ENCODE data around the gene SACM1L.

Gene SACM1L

GRCh38 chr3:45711931-45712330, 22.7 kb downstream of the SACM1L start (continued):
- TF ChIP-seq TOX (CRISPR knock-in tag; IDR thresholded peaks at IDR 0.05; ENCODE audit: borderline replicate concordance) (no peak), ISL1 (CRISPR knock-in tag; IDR thresholded peaks at IDR 0.05) (no peak), GLIS3 (CRISPR knock-in tag; IDR thresholded peaks at IDR 0.05) (no peak), BACH2 (CRISPR knock-in tag; IDR thresholded peaks at IDR 0.05; ENCODE audit: borderline replicate concordance) (no peak), ZNF8 (CRISPR knock-in tag; IDR thresholded peaks at IDR 0.05) (no peak)

GRCh38 chr3:45712434-45713110, 23.4 kb downstream of the SACM1L start:
- TF ChIP-seq CREB5 (CRISPR knock-in tag; IDR thresholded peaks at IDR 0.05; ENCODE audit: low read depth) (peak; percentile 84), ZFP30 (CRISPR knock-in tag; IDR thresholded peaks at IDR 0.05) (no peak), TSHZ2 (CRISPR knock-in tag; IDR thresholded peaks at IDR 0.05) (0 out of 2 replicates have a peak, but pooled peaks have one; percentile 68), SNAI2 (CRISPR knock-in tag; IDR thresholded peaks at IDR 0.05) (0 out of 2 replicates have a peak, but pooled peaks have one; percentile 59), CSDC2 (CRISPR knock-in tag; IDR thresholded peaks at IDR 0.05) (peak; percentile 49; the same call in 1 of the 2 replicates), TCF4 (CRISPR knock-in tag; IDR thresholded peaks at IDR 0.05; ENCODE audit: borderline replicate concordance) (peak; percentile 30; the same call in 1 of the 2 replicates), TOX (CRISPR knock-in tag; IDR thresholded peaks at IDR 0.05; ENCODE audit: borderline replicate concordance) (no peak), GLIS3 (CRISPR knock-in tag; IDR thresholded peaks at IDR 0.05) (no peak), OSR1 (CRISPR knock-in tag; IDR thresholded peaks at IDR 0.05) (no peak), ISL1 (CRISPR knock-in tag; IDR thresholded peaks at IDR 0.05) (peak; percentile 86), ZFP3 (CRISPR knock-in tag; IDR thresholded peaks at IDR 0.05) (0 out of 2 replicates have a peak, but pooled peaks have one; percentile 57)
- ATAC-seq: peak; percentile 97

GRCh38 chr3:45715945-45716344, 26.7 kb downstream of the SACM1L start:
- no peak for TF ChIP-seq TCF4 (CRISPR knock-in tag; IDR thresholded peaks at IDR 0.05; ENCODE audit: borderline replicate concordance)
- TF ChIP-seq ZNF565 (CRISPR knock-in tag; conservative IDR thresholded peaks at IDR 0.05; ENCODE audit: low read depth): no peak
- no peak for TF ChIP-seq CSDC2 (CRISPR knock-in tag; IDR thresholded peaks at IDR 0.05)
- no peak for TF ChIP-seq ZFP30 (CRISPR knock-in tag; IDR thresholded peaks at IDR 0.05)
- TF ChIP-seq, protein P1, sequence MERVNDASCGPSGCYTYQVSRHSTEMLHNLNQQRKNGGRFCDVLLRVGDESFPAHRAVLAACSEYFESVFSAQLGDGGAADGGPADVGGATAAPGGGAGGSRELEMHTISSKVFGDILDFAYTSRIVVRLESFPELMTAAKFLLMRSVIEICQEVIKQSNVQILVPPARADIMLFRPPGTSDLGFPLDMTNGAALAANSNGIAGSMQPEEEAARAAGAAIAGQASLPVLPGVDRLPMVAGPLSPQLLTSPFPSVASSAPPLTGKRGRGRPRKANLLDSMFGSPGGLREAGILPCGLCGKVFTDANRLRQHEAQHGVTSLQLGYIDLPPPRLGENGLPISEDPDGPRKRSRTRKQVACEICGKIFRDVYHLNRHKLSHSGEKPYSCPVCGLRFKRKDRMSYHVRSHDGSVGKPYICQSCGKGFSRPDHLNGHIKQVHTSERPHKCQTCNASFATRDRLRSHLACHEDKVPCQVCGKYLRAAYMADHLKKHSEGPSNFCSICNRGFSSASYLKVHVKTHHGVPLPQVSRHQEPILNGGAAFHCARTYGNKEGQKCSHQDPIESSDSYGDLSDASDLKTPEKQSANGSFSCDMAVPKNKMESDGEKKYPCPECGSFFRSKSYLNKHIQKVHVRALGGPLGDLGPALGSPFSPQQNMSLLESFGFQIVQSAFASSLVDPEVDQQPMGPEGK (CRISPR knock-in tag; IDR thresholded peaks at IDR 0.05; ENCODE audit: borderline replicate concordance): no peak
- no peak for TF ChIP-seq ZFP3 (CRISPR knock-in tag; IDR thresholded peaks at IDR 0.05)
- TF ChIP-seq ISL1 (CRISPR knock-in tag; IDR thresholded peaks at IDR 0.05): no peak
- TF ChIP-seq OSR1 (CRISPR knock-in tag; IDR thresholded peaks at IDR 0.05): no peak
- no peak for TF ChIP-seq SNAI2 (CRISPR knock-in tag; IDR thresholded peaks at IDR 0.05)
- no peak for TF ChIP-seq ZNF8 (CRISPR knock-in tag; IDR thresholded peaks at IDR 0.05)
- no peak for TF ChIP-seq TOX (CRISPR knock-in tag; IDR thresholded peaks at IDR 0.05; ENCODE audit: borderline replicate concordance)
- no peak for TF ChIP-seq BACH2 (CRISPR knock-in tag; IDR thresholded peaks at IDR 0.05; ENCODE audit: borderline replicate concordance)
- TF ChIP-seq ZNF70 (CRISPR knock-in tag; IDR thresholded peaks at IDR 0.05): no peak
- TF ChIP-seq RARB (CRISPR knock-in tag; IDR thresholded peaks at IDR 0.05): no peak
- TF ChIP-seq POU6F1 (CRISPR knock-in tag; IDR thresholded peaks at IDR 0.05; ENCODE audit: borderline replicate concordance, low read depth): no peak
- TF ChIP-seq ARNTL (CRISPR knock-in tag; IDR thresholded peaks at IDR 0.05; ENCODE audit: borderline replicate concordance, low read depth): no peak
- TF ChIP-seq TSHZ2 (CRISPR knock-in tag; IDR thresholded peaks at IDR 0.05): no peak
- no peak for TF ChIP-seq ZC3H10 (CRISPR knock-in tag; IDR thresholded peaks at IDR 0.05)

More at GRCh38 chr3:45715945-45716344, 26.7 kb downstream of the SACM1L start:
- no peak for ATAC-seq
